Activated naive CD4-positive, alpha-beta T cell treated with anti-CD3 and anti-CD28 coated beads, Interleukin-2, amount 50 U/mL, for 24 hours (primary cell): ENCODE data around the gene PAH.
"Not testable (repeated sequence)": the region's sequence is repeated elsewhere in the genome, so short reads cannot be mapped to it uniquely, and the experiment has no call there.

Experiments
- H3K27ac Mint-ChIP-seq: one replicate; pipeline ENCODE4 v1.8.0; 2021; ENCODE audit warnings: mild to moderate bottlenecking, mixed read lengths
- H3K27me3 Mint-ChIP-seq: one replicate; pipeline ENCODE4 v1.8.0; 2021; ENCODE audit warnings: mixed read lengths
- H3K36me3 Mint-ChIP-seq: one replicate; pipeline ENCODE4 v1.8.0; 2021; ENCODE audit warnings: mixed read lengths
- H3K4me1 Mint-ChIP-seq: one replicate; pipeline ENCODE4 v1.8.0; 2021; ENCODE audit warnings: mixed read lengths
- H3K4me3 Mint-ChIP-seq: one replicate; pipeline ENCODE4 v1.8.0; 2021; ENCODE audit warnings: mild to moderate bottlenecking, mixed read lengths
- H3K9me3 Mint-ChIP-seq: one replicate; pipeline ENCODE4 v1.8.0; 2021; ENCODE audit warnings: mixed read lengths

The PAH gene

DNA sequence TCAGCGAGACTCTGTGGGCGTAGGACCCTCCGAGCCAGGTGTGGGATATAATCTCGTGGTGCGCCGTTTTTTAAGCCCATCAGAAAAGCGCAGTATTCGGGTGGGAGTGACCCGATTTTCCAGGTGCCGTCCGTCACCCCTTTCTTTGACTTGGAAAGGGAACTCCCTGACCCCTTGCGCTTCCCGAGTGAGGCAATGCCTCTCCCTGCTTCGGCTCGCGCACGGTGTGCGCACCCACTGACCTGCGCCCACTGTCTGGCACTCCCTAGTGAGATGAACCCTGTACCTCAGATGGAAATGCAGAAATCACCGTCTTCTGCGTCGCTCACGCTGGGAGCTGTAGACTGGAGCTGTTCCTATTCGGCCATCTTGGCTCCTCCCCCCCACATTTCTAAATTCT, 84.2 kb downstream of the PAH start:
- not testable (repeated sequence) for H3K36me3 Mint-ChIP-seq, H3K9me3 Mint-ChIP-seq, H3K4me3 Mint-ChIP-seq, H3K4me1 Mint-ChIP-seq, H3K27ac Mint-ChIP-seq, H3K27me3 Mint-ChIP-seq

DNA sequence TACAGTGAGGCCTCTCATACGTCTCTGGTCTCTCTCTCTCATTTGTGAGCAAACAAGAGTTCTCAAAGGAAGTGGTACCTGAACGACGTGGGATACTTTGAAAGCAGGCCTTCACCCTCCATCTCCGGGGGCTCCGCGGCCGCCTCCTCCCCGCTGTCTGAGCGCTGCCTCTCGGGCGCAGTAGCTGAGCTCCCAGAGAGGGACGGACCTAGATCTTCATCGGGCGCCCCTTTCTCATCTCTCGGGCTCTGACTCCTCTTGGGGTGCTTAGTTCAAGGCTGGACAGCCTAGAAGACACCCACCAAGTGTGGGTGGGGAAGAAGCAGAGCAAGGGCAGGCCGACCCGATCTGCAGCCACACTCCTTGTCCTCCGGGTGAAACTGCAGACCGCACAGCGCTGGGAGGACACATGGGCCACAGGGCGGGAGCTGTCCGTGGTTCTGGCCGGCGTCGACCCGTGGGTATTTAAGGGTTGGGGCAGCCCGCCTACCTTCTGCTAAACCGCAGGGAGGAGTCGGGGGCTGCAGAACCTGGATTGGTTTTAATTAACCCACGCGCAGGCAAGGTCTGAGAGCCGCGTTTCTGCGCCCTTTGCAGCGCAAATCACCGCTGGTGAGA, 92.7 kb downstream of the PAH start:
- H3K36me3 Mint-ChIP-seq, result peaks cover 3% of the 10 kb centered on the region
- H3K27ac Mint-ChIP-seq, result no peak overlapping the region
- H3K27me3 Mint-ChIP-seq, result peaks cover 19% of the 10 kb centered on the region
- no peak overlapping the region for H3K4me3 Mint-ChIP-seq
- no peaks in the 10 kb centered on the region for H3K4me1 Mint-ChIP-seq
- no peaks in the 10 kb centered on the region for H3K9me3 Mint-ChIP-seq

DNA sequence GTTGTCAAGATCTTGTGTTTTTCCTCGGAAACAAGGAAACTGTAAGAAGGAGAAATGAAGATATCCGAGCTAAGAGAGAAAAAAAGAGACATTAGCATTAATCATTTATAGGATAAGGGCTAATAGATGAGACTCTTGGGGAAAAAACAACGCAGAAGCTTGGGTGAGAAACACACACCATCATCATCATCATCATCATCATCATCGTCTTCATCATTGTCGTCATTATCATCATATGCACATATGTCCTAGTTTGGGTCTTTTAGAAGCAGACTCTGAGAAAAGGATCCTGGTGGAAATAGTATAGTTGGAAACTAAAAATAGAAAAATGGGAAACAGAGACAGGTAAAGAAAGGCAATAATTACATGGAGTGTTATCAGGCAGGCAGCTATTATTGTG, 95.9 kb downstream of the PAH start:
- Mint-ChIP-seq H3K36me3 (peaks cover 3% of the 10 kb centered on the region), H3K4me3 (no peak overlapping the region), H3K9me3 (no peaks in the 10 kb centered on the region), H3K27ac (no peak overlapping the region), H3K4me1 (no peaks in the 10 kb centered on the region), H3K27me3 (peaks cover 20% of the 10 kb centered on the region)

DNA sequence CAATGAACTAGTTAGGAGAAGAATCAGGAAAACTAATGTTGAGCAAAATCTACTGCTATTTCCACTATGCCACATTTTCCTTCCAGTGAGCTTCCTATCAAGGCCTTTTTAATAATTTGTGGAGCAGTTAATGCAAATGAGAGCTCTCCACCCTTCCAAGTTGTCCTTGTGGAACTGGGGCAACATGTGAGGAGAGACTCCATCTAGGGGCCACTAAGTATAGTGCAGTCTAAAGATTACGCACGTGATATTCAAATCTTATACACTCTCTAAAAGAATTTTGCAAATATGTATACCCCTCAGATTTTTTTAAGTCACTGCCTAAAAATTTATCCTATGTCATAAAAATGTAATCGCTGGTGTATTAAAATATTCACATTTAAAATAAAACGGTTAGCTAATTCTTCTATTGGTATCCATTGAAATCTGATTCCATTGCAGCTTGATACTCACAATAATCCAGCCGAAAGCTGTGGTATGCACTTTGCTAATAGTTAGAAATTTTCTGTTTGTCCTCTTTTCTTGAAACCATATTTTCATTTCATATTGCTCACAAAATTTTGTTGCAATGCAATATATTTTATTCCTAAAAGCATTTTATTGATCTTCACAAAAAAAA, 100.1 kb downstream of the PAH start:
- Mint-ChIP-seq H3K27me3 (peaks cover 12% of the 10 kb centered on the region), H3K4me3 (no peak overlapping the region), H3K4me1 (no peaks in the 10 kb centered on the region), H3K9me3 (no peaks in the 10 kb centered on the region), H3K36me3 (no peaks in the 10 kb centered on the region), H3K27ac (no peak overlapping the region)

DNA sequence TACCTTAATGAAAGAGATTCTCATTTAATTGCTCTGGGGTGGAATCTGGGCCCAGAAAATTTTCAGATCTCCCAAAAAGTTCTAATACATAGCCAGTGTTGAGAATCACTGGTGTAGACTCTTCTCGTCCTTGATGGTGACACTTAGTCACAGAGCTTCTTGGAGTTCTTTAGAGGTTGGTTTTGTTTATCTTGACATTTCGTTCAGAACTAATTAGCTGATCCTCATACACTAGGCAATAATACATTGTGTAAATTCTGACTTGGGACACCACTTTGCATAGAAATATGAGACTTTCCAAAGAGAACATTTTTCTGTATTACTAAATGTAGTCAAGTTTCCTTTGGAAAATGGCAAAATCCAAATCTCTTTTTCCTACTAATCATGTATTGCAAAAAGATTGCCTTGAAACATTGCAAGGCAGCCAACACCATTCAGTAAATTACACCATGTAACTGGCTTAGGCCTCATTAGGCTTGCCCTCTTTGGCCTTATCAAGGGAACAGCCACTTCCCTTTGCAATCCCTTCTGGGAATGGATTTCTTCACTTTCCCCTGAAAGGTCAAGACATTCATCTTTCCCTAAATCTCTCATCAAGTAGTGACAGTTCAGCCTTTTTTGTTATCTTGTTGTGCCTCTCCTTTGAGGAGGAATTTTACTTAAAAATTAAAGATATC, 102.2 kb downstream of the PAH start:
- Mint-ChIP-seq H3K4me3 (no peak overlapping the region), H3K9me3 (no peaks in the 10 kb centered on the region), H3K36me3 (no peaks in the 10 kb centered on the region), H3K27ac (no peak overlapping the region), H3K27me3 (peaks cover 12% of the 10 kb centered on the region), H3K4me1 (no peaks in the 10 kb centered on the region)

DNA sequence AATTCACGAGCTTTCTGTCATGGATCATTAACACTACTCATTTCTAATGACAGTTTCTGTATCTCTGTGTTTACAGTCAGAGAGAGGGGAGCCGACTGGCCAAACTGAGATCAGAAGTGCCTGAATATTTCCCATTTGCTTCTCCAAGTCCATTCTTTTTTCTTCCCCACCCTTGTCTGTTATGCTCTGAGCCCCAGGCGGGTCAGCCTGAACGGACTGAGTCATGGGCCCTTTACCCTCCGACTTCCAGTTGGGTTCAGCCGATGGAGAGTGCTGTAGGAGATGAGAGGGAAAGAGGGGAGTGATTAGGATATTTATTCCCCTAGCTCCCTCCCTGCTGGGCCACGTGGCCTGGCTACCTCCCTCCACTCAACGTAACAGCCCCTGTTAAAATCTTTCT, 104.7 kb downstream of the PAH start:
- no peak overlapping the region for H3K27ac Mint-ChIP-seq
- no peaks in the 10 kb centered on the region for H3K9me3 Mint-ChIP-seq
- H3K36me3 Mint-ChIP-seq, result no peaks in the 10 kb centered on the region
- H3K4me1 Mint-ChIP-seq, result no peaks in the 10 kb centered on the region
- H3K27me3 Mint-ChIP-seq, result peaks cover 10% of the 10 kb centered on the region
- H3K4me3 Mint-ChIP-seq, result no peak overlapping the region

DNA sequence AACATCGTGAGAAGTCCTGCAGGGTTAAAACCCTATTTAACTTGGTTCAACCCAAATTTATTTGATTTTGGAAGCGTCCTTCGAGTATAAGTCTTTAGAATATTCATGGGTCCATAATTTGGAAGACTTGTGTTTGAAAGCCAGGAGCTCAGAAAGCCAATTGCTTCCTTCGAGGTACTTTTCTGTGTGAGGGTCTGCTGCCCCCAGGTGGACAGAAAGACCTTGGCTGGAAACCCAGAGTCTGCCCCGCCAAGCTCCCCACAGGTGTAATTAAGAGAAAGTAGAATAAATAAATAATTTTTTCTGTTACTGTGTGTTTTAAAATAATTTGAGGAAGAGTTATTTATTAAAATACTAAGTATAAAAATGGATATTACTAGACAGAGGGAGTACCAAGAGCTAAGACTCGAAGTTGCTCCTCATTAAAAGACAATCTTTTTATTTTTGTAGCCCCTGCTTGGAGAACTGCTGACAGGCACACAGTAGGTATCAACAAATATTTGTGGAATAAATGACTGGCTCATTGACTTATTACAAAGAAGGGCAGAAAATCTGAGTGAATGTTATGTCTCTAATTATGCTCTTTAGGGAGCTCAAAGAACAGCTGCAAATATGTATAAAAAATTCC, 105.8 kb downstream of the PAH start:
- Mint-ChIP-seq H3K36me3 (no peaks in the 10 kb centered on the region), H3K9me3 (no peaks in the 10 kb centered on the region), H3K4me1 (no peaks in the 10 kb centered on the region), H3K27ac (no peak overlapping the region), H3K27me3 (peaks cover 8% of the 10 kb centered on the region), H3K4me3 (no peak overlapping the region)

DNA sequence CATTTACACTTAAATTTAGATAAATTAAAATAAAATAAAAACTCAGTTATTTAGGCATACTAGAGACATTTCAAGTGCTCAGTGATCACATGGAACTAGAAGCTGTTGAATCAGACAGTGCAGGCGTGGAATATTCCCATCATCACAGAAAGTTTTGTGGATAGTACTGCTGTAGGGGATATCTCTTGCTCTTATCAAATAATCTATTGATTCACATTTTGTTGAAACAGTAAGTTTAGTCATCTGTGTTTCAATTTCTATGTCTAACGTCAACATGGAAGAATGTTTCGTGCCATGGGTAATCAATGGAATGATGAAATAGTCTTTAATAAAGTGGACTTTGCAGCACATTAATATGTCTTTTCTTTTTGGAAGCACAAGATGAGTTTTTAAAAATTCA, 108.6 kb downstream of the PAH start:
- Mint-ChIP-seq H3K27me3 (peaks cover 2% of the 10 kb centered on the region), H3K4me1 (no peaks in the 10 kb centered on the region), H3K9me3 (no peaks in the 10 kb centered on the region), H3K4me3 (no peak overlapping the region), H3K27ac (no peak overlapping the region), H3K36me3 (no peaks in the 10 kb centered on the region)

DNA sequence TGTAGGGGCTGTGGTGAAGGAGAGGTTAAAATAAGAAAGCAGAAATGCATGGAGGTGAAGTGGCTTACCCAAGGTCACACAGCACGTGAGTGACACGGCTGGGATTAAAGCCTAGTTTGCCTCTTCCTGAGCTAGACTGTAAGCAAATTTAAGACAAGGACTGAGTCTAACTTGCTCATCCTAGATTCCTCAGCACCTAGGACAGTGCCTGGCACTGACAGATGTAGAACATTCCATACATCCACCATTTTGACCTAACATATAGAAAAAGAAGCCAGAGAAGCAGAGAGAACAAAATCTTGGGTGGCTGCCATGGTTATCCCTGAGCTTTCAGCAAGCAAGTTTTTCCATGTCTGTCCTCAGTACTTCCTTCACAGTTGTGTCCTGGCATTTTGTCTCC, 110.5 kb downstream of the PAH start:
- Mint-ChIP-seq H3K36me3 (no peaks in the 10 kb centered on the region), H3K27me3 (no peaks in the 10 kb centered on the region), H3K9me3 (no peaks in the 10 kb centered on the region), H3K27ac (no peak overlapping the region), H3K4me3 (no peak overlapping the region), H3K4me1 (no peaks in the 10 kb centered on the region)

DNA sequence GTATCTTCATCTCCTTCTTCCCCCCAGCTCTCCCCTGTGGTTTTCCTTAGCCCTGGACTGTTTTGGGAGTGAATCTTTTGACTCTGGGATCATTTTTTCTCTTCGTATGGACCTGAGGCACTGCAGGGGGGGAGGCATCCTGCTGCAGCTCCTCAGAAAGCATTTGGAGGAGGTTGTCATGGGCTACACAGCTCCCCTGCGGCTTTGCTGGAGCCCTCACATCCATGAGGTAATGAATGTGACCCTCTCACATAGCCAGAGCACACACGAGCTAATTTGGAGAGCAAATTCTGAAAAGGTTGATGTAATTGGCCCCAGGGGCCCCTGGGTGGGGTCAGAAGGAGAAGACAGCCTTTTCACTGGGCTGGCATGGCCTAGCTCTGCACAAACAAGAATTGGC, 110.9 kb downstream of the PAH start:
- no peaks in the 10 kb centered on the region for H3K4me1 Mint-ChIP-seq
- no peak overlapping the region for H3K4me3 Mint-ChIP-seq
- no peaks in the 10 kb centered on the region for H3K36me3 Mint-ChIP-seq
- H3K27me3 Mint-ChIP-seq, result no peaks in the 10 kb centered on the region
- no peaks in the 10 kb centered on the region for H3K9me3 Mint-ChIP-seq
- H3K27ac Mint-ChIP-seq, result no peak overlapping the region

DNA sequence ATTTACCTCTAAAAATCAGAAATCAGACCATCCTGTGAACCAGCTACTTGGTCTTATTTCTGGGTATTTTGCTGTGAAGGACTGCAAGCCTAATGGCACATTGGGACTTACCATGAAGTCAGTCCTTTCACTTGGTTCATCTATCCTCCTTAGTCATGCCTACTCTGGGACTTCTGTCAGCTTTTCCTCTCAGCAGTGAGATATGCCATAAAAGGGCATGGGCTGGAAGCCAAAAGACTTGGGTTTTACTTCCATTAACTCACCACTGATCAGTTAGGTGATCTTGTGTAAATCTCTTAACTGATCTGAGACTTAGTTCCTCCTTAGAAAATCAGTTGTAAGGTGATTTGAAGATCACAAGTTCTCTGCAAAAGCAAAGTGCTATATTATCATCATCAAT, 116.5 kb downstream of the PAH start:
- Mint-ChIP-seq H3K4me1 (no peaks in the 10 kb centered on the region), H3K4me3 (no peak overlapping the region), H3K27me3 (no peaks in the 10 kb centered on the region), H3K36me3 (no peaks in the 10 kb centered on the region), H3K27ac (no peak overlapping the region), H3K9me3 (no peaks in the 10 kb centered on the region)

DNA sequence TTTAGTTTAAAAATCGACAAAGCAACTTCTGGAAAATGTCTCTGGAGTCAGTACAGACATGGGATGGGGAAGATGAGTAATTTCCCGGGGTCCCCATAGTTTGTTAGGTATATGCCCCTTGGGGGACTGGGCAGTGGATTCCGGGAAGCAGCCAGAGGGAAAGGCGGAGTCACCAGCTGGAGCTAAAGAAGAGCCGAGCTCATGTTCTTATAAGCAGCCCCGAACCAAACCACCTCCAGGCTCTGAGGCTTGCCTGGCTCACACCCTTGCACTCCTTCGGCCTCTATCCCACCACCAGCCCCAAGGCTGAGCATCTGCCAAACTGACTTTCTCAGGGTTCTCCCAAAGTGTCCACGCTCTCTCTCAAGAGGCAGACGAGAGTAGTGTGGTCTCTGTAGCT, 117.8 kb downstream of the PAH start:
- H3K27ac Mint-ChIP-seq, result no peak overlapping the region
- no peaks in the 10 kb centered on the region for H3K4me1 Mint-ChIP-seq
- H3K27me3 Mint-ChIP-seq, result no peaks in the 10 kb centered on the region
- no peaks in the 10 kb centered on the region for H3K9me3 Mint-ChIP-seq
- H3K36me3 Mint-ChIP-seq, result no peaks in the 10 kb centered on the region
- no peak overlapping the region for H3K4me3 Mint-ChIP-seq

DNA sequence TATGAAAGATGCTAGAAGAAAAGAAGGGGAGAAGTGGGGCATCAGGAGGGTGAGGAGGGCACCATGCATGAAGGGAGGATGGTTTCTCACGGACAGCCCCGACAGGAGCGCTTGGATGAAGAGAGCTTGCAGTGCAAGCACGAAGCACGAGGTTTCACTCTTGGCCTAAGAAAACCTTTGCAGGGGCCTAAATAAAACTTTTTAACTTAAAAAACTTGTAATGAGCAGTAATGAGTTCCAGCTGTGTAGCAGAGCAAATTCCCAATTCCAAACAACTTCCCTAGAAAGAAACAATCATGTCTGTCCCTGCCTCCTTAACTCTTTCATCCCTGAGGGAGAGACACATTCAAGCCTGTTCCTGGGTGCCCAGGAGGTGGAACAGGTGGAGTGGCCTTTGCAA, 119.5 kb downstream of the PAH start:
- H3K36me3 Mint-ChIP-seq, result no peaks in the 10 kb centered on the region
- H3K9me3 Mint-ChIP-seq, result no peaks in the 10 kb centered on the region
- H3K27me3 Mint-ChIP-seq, result no peaks in the 10 kb centered on the region
- H3K4me3 Mint-ChIP-seq, result no peak overlapping the region
- H3K27ac Mint-ChIP-seq, result no peak overlapping the region
- H3K4me1 Mint-ChIP-seq, result no peaks in the 10 kb centered on the region

DNA sequence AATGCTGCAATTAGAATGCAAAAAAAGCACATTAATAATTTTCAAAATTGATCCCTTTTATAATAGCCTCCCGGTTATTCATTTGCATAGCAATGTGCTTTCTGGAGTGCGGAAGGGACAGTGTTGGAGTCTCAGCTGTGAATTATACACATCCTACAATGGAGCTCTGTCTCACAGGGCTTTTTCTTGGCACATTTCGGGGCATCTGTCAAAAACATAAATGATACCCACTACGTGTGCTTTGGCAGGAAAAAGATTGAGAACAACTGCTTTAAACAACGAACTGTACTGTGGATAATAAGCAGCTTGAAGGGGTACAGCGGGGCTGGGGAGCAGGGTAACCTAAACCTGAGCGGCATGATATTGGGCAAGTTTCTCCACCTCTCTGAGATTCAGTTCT, 123.1 kb downstream of the PAH start:
- no peaks in the 10 kb centered on the region for H3K4me1 Mint-ChIP-seq
- no peaks in the 10 kb centered on the region for H3K27me3 Mint-ChIP-seq
- no peaks in the 10 kb centered on the region for H3K9me3 Mint-ChIP-seq
- no peak overlapping the region for H3K27ac Mint-ChIP-seq
- no peak overlapping the region for H3K4me3 Mint-ChIP-seq
- no peaks in the 10 kb centered on the region for H3K36me3 Mint-ChIP-seq
